Stimulated activated naive CD4-positive, alpha-beta T cell (primary cell): Measurements from ENCODE around the gene PMPCA.

ENCODE experiments used
- DNase-seq, 6 experiments: peaks; one replicate each; lab custom pipeline; 2025; lab: John Stamatoyannopoulos, UW

PMPCA gene

GRCh38 chr9:136436055-136436634 is 25.7 kb downstream of the PMPCA start:
- no peak for DNase-seq

GRCh38 chr9:136437430-136437829 is 27.0 kb downstream of the PMPCA start:
- DNase-seq, result no peak

GRCh38 chr9:136437839-136438547 is 27.5 kb downstream of the PMPCA start:
- DNase-seq, result peak in 1 of 6 experiments; percentile 23

GRCh38 chr9:136438548-136439480 is 28.4 kb downstream of the PMPCA start:
- DNase-seq, result peak; percentile 25 to 48 (median 42)

GRCh38 chr9:136439481-136440408 is 29.3 kb downstream of the PMPCA start, which contains the start of gene INPP5E:
Gene INPP5E, minus strand, starts transcription at chr9:136439845. Its CDS starts 426 bp downstream, at chr9:136439419.
- DNase-seq, result peak; percentile 57 to 88 (median 78)

GRCh38 chr9:136441191-136441680 is 30.8 kb downstream of the PMPCA start:
- no peak for DNase-seq

- DNase-seq, result no peak
These were observed 31.3 kb downstream of the PMPCA start for GRCh38 chr9:136441681-136442245.

GRCh38 chr9:136442265-136442664 is 31.8 kb downstream of the PMPCA start:
- DNase-seq, result no peak

- DNase-seq, result no peak
These were observed 32.6 kb downstream of the PMPCA start for GRCh38 chr9:136443087-136443486.

GRCh38 chr9:136443687-136444086 is 33.2 kb downstream of the PMPCA start:
- no peak for DNase-seq

GRCh38 chr9:136444102-136444501 is 33.6 kb downstream of the PMPCA start:
- DNase-seq, result no peak

GRCh38 chr9:136445799-136446198 is 35.3 kb downstream of the PMPCA start:
- no peak for DNase-seq

- no peak for DNase-seq
These were observed 36.8 kb downstream of the PMPCA start for GRCh38 chr9:136447173-136447778.

GRCh38 chr9:136448655-136449054 is 38.2 kb downstream of the PMPCA start:
- no peak for DNase-seq

- DNase-seq, result no peak
These were observed 40.9 kb downstream of the PMPCA start for GRCh38 chr9:136451221-136451877.

- DNase-seq, result no peak
These were observed 42.9 kb downstream of the PMPCA start for GRCh38 chr9:136453326-136453725.

- DNase-seq, result no peak
These were observed 43.8 kb downstream of the PMPCA start for GRCh38 chr9:136454026-136454796.

- no peak for DNase-seq
These were observed 44.9 kb downstream of the PMPCA start for GRCh38 chr9:136455043-136456002.
